GM08714 (cell line): Measurements from ENCODE around the gene SYT2.
"Not testable (repeated sequence)": the region's sequence is repeated elsewhere in the genome, so short reads cannot be mapped to it uniquely, and the experiment has no call there.

Experiments used
- H3K4me3 ChIP-seq: fragments of 200-500 bp; sonication (Bioruptor generic); 2 replicates; pipeline ENCODE4 v1.5.1; 2014; ENCODE audit warnings: mild to moderate bottlenecking, low read length, inconsistent platforms
- ZNF274 ChIP-seq: IDR thresholded peaks from 2 replicates; pipeline ENCODE4 v1.6.1; 2012; ENCODE audit warnings: mild to moderate bottlenecking, low read depth, low read length

The SYT2 gene

GRCh38 chr1:202648605-202649226 is 61.5 kb downstream of the SYT2 start:
- no peak for TF ChIP-seq ZNF274
- no peak overlapping the region for H3K4me3 ChIP-seq

- TF ChIP-seq ZNF274 = no peak
- H3K4me3 ChIP-seq = no peak overlapping the region
Measured at GRCh38 chr1:202645097-202645476, 65.2 kb downstream of the SYT2 start.

GRCh38 chr1:202644219-202645096 is 65.8 kb downstream of the SYT2 start:
- no peak overlapping the region for H3K4me3 ChIP-seq

GRCh38 chr1:202643397-202644218 is 66.6 kb downstream of the SYT2 start:
- no peak overlapping the region for H3K4me3 ChIP-seq
- no peak for TF ChIP-seq ZNF274

More at GRCh38 chr1:202644219-202645096, 65.8 kb downstream of the SYT2 start:
- TF ChIP-seq ZNF274 = no peak

GRCh38 chr1:202642619-202643291 is 67.5 kb downstream of the SYT2 start:
- TF ChIP-seq ZNF274 = no peak
- H3K4me3 ChIP-seq = no peak overlapping the region

- TF ChIP-seq ZNF274 = no peak
- no peak overlapping the region for H3K4me3 ChIP-seq
Measured at GRCh38 chr1:202642212-202642611, 68.0 kb downstream of the SYT2 start.

- no peak overlapping the region for H3K4me3 ChIP-seq
- no peak for TF ChIP-seq ZNF274
Measured at GRCh38 chr1:202639500-202639899, 70.8 kb downstream of the SYT2 start.

GRCh38 chr1:202638701-202639305 is 71.5 kb downstream of the SYT2 start:
- not testable (repeated sequence) for H3K4me3 ChIP-seq

GRCh38 chr1:202638019-202638700 is 72.1 kb downstream of the SYT2 start:
- TF ChIP-seq ZNF274 = no peak
- no peak overlapping the region for H3K4me3 ChIP-seq

- H3K4me3 ChIP-seq = not testable (repeated sequence)
Measured at GRCh38 chr1:202637321-202638018, 72.8 kb downstream of the SYT2 start.

- not testable (repeated sequence) for H3K4me3 ChIP-seq
Measured at GRCh38 chr1:202636171-202636570, 74.1 kb downstream of the SYT2 start.

- no peak for TF ChIP-seq ZNF274
- H3K4me3 ChIP-seq = no peak overlapping the region
Measured at GRCh38 chr1:202632241-202632640, 78.0 kb downstream of the SYT2 start.

- TF ChIP-seq ZNF274 = no peak
- H3K4me3 ChIP-seq = no peak overlapping the region
Measured at GRCh38 chr1:202631076-202631923, 79.0 kb downstream of the SYT2 start.
